Natural killer cell treated with Interleukin-12 subunit alpha and Interleukin-12 subunit beta and Interleukin-15 and Interleukin-18, amount 100 ng/mL, for 72 hours (primary cell): ENCODE results near the gene CYP26A1. TPM values are rescaled to one million over a fixed set of nuclear protein-coding genes. Genes with fewer than 3 reads are reported as not detected.

ENCODE experiments used
- ATAC-seq, 2 donors: fragments of 150-1000 bp; cut with Tn5 transposase in 1 of 2; sonication (Bioruptor Pico), chemical (Tn5 transposase) in 1 of 2; 2 replicates each; pipeline ENCODE4 v1.10.0; 2021
- DNase-seq: peaks from one replicate; pipeline ENCODE4 v3.0.0; 2022; ENCODE audit warnings: low spot score
- H3K27ac Mint-ChIP-seq, 2 donors: 1 replicate in 1 of 2; 2 replicates in 1 of 2; pipeline ENCODE4 v1.8.0; 2022; ENCODE audit warnings: mixed read lengths in 2 of 2, mild to moderate bottlenecking in 1 of 2, moderate library complexity in 1 of 2
- H3K27me3 Mint-ChIP-seq, 2 donors: 1 replicate in 1 of 2; 2 replicates in 1 of 2; pipeline ENCODE4 v1.8.0; 2022; ENCODE audit warnings: mixed read lengths in 2 of 2
- H3K36me3 Mint-ChIP-seq: one replicate; pipeline ENCODE4 v1.8.0; 2022; ENCODE audit warnings: mixed read lengths
- H3K4me1 Mint-ChIP-seq, 2 donors: 1 replicate in 1 of 2; 2 replicates in 1 of 2; pipeline ENCODE4 v1.8.0; 2022; ENCODE audit warnings: low read depth in 2 of 2, mixed read lengths in 2 of 2, mild to moderate bottlenecking in 1 of 2
- H3K4me3 Mint-ChIP-seq: one replicate; pipeline ENCODE4 v1.8.0; 2022; ENCODE audit warnings: mixed read lengths
- H3K9me3 Mint-ChIP-seq: 2 replicates; pipeline ENCODE4 v1.8.0; 2022; ENCODE audit warnings: mixed read lengths
- total RNA-seq, 2 donors: library from RNA; stranded (reverse); gene quantifications; one replicate each; pipeline ENCODE4 v1.2.3, GENCODE V29; 2022

Gene CYP26A1
- total RNA-seq, 2 donors from 2014 or later, result not detected

- Mint-ChIP-seq H3K4me3 (no peak overlapping the region), H3K27me3 (peaks cover 58 to 61% of the 10 kb centered on the region in 2 donors), H3K4me1 (peaks cover 3 to 10% of the 10 kb centered on the region in 2 donors), H3K27ac (no peak overlapping the region), H3K36me3 (no peaks in the 10 kb centered on the region), H3K9me3 (no peaks in the 10 kb centered on the region)
- DNase-seq (no peak), ATAC-seq (no peak)
Observed at GRCh38 chr10:93069245-93069561, 4.5 kb upstream of the CYP26A1 start.

GRCh38 chr10:93070378-93071176 is 3.1 kb upstream of the CYP26A1 start:
- DNase-seq (no peak), ATAC-seq (no peak)
- Mint-ChIP-seq H3K4me3 (no peak overlapping the region), H3K27ac (no peak overlapping the region), H3K27me3 (peaks cover 52 to 54% of the 10 kb centered on the region in 2 donors), H3K9me3 (no peaks in the 10 kb centered on the region), H3K4me1 (peaks cover 6 to 14% of the 10 kb centered on the region in 2 donors), H3K36me3 (no peaks in the 10 kb centered on the region)

- Mint-ChIP-seq H3K4me3 (no peak overlapping the region), H3K27me3 (peaks cover 55 to 59% of the 10 kb centered on the region in 2 donors), H3K36me3 (no peaks in the 10 kb centered on the region), H3K4me1 (peaks cover 10 to 17% of the 10 kb centered on the region in 2 donors), H3K27ac (no peak overlapping the region), H3K9me3 (no peaks in the 10 kb centered on the region)
- DNase-seq (no peak), ATAC-seq (no peak)
Observed at GRCh38 chr10:93071177-93071472, 2.6 kb upstream of the CYP26A1 start.

DNA sequence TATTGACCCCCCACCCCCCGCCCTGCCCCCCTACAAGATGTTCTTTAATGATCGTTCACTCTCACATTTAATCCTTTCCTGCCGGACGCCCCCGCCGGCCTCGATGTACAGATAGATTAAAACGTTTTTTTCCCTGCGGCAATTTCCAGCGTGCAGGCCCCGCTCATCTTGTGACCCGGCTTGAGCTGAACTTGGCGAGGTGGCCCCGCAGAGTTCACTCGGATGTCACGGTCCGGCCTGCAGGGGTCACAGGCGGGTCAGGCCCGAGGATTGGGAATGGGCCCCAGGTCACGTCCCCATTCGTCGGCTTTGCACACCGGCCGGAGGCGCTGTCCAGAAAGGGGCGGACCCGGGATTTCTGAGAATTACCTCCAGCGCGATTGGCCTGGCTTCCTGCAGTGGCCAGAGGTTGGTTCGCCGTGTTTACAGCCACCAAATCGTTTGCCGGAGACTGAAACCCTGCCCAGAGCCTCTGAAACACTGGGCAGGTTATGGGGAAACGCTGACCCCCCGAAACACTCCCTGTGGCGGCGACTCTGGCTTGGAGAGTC is 1.9 kb upstream of the CYP26A1 start:
- no peaks in the 10 kb centered on the region for H3K36me3 Mint-ChIP-seq
- peak overlapping the region; percentile 57 for H3K4me3 Mint-ChIP-seq
- DNase-seq (no peak), ATAC-seq (no peak)
- H3K9me3 Mint-ChIP-seq, result no peaks in the 10 kb centered on the region
- no peak overlapping the region for H3K27ac Mint-ChIP-seq
- H3K27me3 Mint-ChIP-seq, result peaks cover 53 to 61% of the 10 kb centered on the region in 2 donors
- peaks cover 10 to 17% of the 10 kb centered on the region in 2 donors for H3K4me1 Mint-ChIP-seq

GRCh38 chr10:93072225-93072712 is 1.4 kb upstream of the CYP26A1 start:
- ATAC-seq (no peak), DNase-seq (no peak)
- Mint-ChIP-seq H3K27ac (no peak overlapping the region), H3K27me3 (peaks cover 50 to 59% of the 10 kb centered on the region in 2 donors), H3K4me3 (peak overlapping the region; percentile 57), H3K36me3 (no peaks in the 10 kb centered on the region), H3K9me3 (no peaks in the 10 kb centered on the region), H3K4me1 (peaks cover 10 to 17% of the 10 kb centered on the region in 2 donors)

GRCh38 chr10:93072713-93073538 is 767 bp upstream of the CYP26A1 start:
- Mint-ChIP-seq H3K27ac (no peak overlapping the region), H3K4me1 (peaks cover 10 to 15% of the 10 kb centered on the region in 2 donors), H3K27me3 (peaks cover 46 to 56% of the 10 kb centered on the region in 2 donors), H3K36me3 (no peaks in the 10 kb centered on the region), H3K4me3 (no peak overlapping the region), H3K9me3 (no peaks in the 10 kb centered on the region)
- DNase-seq, result no peak
- no peak for ATAC-seq

- Mint-ChIP-seq H3K9me3 (no peaks in the 10 kb centered on the region), H3K4me1 (peaks cover 10 to 11% of the 10 kb centered on the region in 2 donors), H3K4me3 (peak overlapping the region; percentile 56), H3K36me3 (no peaks in the 10 kb centered on the region), H3K27me3 (peaks cover 40 to 54% of the 10 kb centered on the region in 2 donors), H3K27ac (no peak overlapping the region)
- ATAC-seq (no peak), DNase-seq (no peak)
Observed at GRCh38 chr10:93074147-93074596, 479 bp downstream of the CYP26A1 start.

GRCh38 chr10:93074597-93075368 is 1.1 kb downstream of the CYP26A1 start:
- peaks cover 10 to 11% of the 10 kb centered on the region in 2 donors for H3K4me1 Mint-ChIP-seq
- DNase-seq (no peak), ATAC-seq (no peak)
- no peak overlapping the region for H3K27ac Mint-ChIP-seq
- peak overlapping the region; percentile 56 for H3K4me3 Mint-ChIP-seq
- H3K27me3 Mint-ChIP-seq, result peaks cover 41 to 58% of the 10 kb centered on the region in 2 donors
- no peaks in the 10 kb centered on the region for H3K9me3 Mint-ChIP-seq
- H3K36me3 Mint-ChIP-seq, result no peaks in the 10 kb centered on the region

DNA sequence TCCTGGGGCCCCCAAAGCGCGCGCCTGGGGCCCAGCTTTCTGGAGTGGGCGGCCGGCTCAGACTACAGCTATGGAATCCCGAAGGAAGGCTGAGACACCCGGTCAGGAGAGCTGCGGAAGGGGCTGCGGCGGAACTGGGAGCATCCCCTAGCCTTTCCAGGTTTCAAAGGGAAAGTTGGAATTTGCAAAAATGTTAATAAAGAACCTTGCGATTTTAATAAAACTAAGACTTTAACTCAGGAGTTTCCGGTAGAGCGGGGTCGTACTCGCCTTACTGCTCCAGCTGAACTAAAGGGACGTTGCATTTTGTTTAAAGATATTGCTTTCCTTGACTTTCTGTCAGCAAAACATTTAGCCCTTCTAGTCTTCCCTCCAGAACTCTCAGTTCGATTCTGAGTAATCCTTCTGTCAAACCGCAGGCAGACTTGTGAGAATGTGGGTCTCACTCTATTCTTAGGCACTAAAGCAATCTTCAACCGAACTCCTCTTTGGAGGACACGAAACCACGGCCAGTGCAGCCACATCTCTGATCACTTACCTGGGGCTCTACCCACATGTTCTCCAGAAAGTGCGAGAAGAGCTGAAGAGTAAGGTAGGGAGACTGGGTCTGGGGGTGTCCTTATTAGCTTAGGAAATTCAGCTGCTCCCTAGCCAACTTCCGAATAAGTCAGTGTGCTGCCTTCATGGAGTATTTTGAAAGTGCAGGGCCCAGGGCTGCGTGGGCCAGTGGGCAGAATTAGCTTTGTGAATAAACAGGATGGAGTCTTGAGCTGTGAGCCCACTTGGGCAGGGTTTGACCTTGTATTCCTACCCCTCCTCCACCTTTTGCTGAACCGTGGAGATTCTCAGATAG is 1.9 kb downstream of the CYP26A1 start:
- no peak overlapping the region for H3K4me3 Mint-ChIP-seq
- H3K4me1 Mint-ChIP-seq, result peaks cover 14 to 15% of the 10 kb centered on the region in 2 donors

DNA sequence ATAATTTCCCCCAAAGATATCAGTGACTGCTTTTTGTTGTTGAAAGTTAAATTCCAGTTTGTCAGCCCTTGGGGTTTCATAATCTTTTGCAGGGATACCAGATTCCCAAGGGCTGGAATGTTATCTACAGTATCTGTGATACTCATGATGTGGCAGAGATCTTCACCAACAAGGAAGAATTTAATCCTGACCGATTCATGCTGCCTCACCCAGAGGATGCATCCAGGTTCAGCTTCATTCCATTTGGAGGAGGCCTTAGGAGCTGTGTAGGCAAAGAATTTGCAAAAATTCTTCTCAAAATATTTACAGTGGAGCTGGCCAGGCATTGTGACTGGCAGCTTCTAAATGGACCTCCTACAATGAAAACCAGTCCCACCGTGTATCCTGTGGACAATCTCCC is 3.2 kb downstream of the CYP26A1 start:
- peaks cover 10 to 15% of the 10 kb centered on the region in 2 donors for H3K4me1 Mint-ChIP-seq
- no peaks in the 10 kb centered on the region for H3K9me3 Mint-ChIP-seq
- DNase-seq (no peak), ATAC-seq (no peak)
- no peak overlapping the region for H3K4me3 Mint-ChIP-seq
- H3K36me3 Mint-ChIP-seq, result no peaks in the 10 kb centered on the region
- peaks cover 39 to 61% of the 10 kb centered on the region in 2 donors for H3K27me3 Mint-ChIP-seq
- H3K27ac Mint-ChIP-seq, result no peak overlapping the region

More for the DNA sequence above, 1.9 kb downstream of the CYP26A1 start:
- Mint-ChIP-seq H3K27ac (no peak overlapping the region), H3K9me3 (no peaks in the 10 kb centered on the region), H3K36me3 (no peaks in the 10 kb centered on the region), H3K27me3 (peaks cover 39 to 58% of the 10 kb centered on the region in 2 donors)
- DNase-seq (no peak), ATAC-seq (peak; percentile 55 to 62)

DNA sequence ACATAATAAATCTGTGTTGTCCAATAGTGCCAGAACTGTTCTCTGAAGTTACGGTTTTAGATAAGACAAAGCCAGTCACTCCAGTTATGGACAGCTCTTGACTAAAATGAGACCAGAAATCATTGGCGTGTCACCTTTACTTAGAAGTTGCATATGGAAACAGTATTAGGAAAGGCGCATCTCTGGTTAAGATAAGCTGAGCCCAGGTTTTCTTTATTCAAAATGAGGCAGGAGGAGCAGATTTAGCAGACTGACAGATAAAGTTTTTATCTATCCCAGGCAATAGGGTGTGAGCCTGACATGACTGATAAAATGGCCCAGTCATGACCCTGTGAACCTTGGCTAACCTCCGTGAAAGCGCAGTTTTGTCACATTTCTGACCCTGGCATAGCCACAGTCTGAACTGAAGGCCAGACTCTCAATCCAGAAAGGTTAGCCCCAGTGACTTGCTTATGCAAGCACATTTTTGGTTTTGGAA is 4.2 kb downstream of the CYP26A1 start:
- no peak for ATAC-seq
- Mint-ChIP-seq H3K27ac (no peak overlapping the region), H3K9me3 (no peaks in the 10 kb centered on the region), H3K4me1 (peaks cover 10 to 11% of the 10 kb centered on the region in 2 donors), H3K36me3 (no peaks in the 10 kb centered on the region), H3K27me3 (peaks cover 34 to 62% of the 10 kb centered on the region in 2 donors), H3K4me3 (no peak overlapping the region)
- no peak for DNase-seq

GRCh38 chr10:93079663-93080349 is 6.1 kb downstream of the CYP26A1 start:
- Mint-ChIP-seq H3K27me3 (peaks cover 29 to 66% of the 10 kb centered on the region in 2 donors), H3K36me3 (no peaks in the 10 kb centered on the region), H3K4me3 (no peak overlapping the region), H3K9me3 (no peaks in the 10 kb centered on the region), H3K27ac (no peak overlapping the region), H3K4me1 (peaks cover 6 to 11% of the 10 kb centered on the region in 2 donors)
- DNase-seq (no peak), ATAC-seq (no peak)
